ENCODE results near the gene DNAJA2.
A peak's percentile ranks its signal among the peaks of the same experiment; 100 is the strongest.

DNAJA2 gene

DNA sequence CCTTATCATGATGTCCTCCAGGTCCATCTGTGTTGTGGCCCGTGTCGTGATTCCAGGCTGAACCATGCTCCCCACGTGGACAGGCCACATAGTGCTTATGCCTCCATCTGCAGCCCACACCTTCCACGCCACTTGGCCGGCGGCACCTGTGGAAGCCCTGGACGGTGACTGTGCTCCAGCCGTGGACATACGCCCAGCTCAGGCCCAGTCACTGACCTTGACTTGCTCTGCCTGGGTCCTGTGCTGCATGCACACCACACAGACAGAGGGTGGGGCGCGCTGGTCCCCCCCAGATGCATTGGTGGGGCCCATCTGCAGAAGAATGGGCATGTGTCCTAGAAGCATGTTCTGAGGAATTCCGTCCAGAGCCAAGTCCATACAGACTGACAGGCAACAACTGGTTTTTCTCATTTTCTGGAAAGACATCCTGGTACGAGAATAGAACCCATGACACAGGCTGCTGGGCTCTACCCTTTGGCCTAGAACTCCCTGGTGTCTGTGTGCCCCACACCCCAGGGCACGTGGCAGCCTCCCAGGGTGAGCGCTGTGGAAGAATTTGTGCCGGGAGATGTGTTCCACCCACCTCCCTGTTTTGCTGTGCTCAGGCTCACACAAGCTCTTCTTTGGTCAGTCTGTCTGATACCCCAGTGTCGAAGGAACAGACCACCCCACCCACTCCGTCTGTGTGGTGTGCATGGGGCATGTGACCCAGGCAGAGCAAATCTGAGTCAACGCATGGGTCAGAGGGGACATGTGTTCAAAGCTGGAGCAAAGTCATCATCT is 49.8 kb downstream of the DNAJA2 start:
- no peak for DNase-seq (ENCODE audit: insufficient read length)
- no peak for TF ChIP-seq TAF1 (IDR thresholded peaks at IDR 0.05; ENCODE audit: borderline replicate concordance, low read depth, low read length)
- TF ChIP-seq POLR2AphosphoS5 (IDR thresholded peaks at IDR 0.05; ENCODE audit: low read depth, low read length), result no peak
- TF ChIP-seq POLR2A (IDR thresholded peaks at IDR 0.05; ENCODE audit: low read depth, low read length), result no peak
- no peak for FAIRE-seq

DNA sequence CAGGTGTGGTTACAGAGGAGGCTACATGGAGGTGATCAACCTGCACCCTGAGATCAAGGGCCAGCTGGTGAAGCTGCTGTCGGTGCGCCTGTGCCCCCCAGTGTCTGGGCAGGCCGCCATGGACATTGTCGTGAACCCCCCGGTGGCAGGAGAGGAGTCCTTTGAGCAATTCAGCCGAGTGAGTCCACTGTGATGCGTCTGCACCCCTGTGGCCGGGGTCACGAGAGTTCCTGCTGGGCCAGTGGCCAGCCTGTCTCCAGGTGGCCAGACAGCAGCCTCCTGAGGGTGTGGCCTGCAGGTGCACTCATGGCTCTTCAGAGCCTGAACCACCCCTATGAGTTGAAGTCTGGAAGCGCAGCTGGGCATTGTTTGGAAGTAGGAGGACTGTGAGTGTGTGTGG is 51.2 kb downstream of the DNAJA2 start:
- TF ChIP-seq TAF1 (IDR thresholded peaks at IDR 0.05; ENCODE audit: borderline replicate concordance, low read depth, low read length) (no peak), POLR2AphosphoS5 (IDR thresholded peaks at IDR 0.05; ENCODE audit: low read depth, low read length) (no peak), POLR2A (IDR thresholded peaks at IDR 0.05; ENCODE audit: low read depth, low read length) (no peak)
- no peak for DNase-seq (ENCODE audit: insufficient read length)
- no peak for FAIRE-seq

DNA sequence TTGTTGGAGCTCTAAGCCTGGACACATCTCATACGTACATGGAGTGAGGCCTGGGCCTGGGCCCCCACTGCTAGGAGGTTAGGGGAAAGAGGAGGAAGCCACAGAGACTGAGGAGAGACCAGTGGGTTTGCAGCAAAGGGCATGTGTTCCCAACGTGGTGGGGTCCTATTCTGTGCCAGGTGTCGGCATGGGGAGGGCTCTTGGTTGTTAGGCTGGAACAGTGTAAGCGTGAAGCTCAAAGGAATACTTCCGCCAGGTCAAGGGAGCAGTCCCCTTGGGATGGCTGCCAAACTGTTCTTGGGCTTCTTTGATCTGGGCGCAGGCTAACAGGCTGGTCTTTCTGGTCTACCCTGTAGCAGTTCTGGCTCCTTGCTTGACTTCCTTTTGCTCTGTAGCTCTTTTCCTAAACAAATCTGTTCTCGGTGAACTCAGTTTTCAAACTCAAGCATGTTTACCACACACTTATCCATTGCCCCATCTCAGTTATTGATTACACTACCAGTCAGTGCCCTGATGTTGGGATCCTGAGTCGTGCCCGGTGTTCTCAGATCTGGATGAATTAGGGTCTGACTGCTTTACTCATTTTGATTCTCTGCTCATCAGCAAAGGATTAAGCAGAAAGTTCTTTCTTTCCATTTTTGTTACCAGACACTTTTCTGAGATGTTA is 52.9 kb downstream of the DNAJA2 start:
- DNase-seq (ENCODE audit: insufficient read length), result no peak
- TF ChIP-seq POLR2AphosphoS5 (IDR thresholded peaks at IDR 0.05; ENCODE audit: low read depth, low read length) (no peak), POLR2A (IDR thresholded peaks at IDR 0.05; ENCODE audit: low read depth, low read length) (no peak), TAF1 (IDR thresholded peaks at IDR 0.05; ENCODE audit: borderline replicate concordance, low read depth, low read length) (no peak)
- FAIRE-seq, result no peak

DNA sequence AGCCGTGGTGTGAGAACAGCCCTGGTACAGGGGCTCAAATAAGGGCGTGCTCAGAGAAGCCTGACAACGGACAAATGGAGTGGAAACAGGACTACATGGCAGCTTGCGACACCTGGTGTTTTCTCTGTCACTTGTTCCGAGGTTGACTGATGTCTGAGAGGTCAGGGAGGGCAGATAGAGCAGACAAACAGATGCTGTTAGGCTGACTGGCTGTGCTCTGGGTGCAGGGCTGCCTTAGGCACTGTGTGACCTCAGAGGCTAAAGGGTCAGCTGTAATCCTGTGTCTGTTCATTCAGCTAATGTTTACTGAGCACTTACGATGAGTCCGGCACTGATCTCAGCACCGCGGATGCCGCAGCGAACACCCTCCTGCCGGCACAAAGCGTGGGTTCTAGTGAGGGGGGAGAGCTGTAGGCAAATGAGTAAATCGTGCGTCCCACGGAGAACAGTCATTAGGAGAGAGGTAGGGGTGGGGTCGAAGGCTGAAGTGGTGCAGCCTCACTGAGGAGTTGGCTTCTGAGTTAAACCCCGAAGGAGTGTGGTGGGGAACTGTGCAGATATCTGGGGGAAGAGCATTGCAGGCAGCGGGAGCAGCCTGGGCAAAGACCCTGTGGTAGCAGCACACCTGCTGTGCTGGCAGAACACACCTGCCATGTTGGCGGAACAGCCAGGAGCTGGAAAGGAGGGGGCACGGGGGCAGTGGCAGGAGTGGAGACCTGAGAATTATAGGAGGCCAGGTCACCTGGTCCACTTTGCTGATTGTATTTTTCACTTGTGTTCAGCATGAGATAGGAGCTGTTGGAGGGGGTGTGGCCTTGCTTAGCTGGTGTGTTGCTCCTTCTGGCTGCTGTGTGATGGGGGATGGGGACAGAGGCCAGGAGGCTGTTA is 54.3 kb downstream of the DNAJA2 start:
- FAIRE-seq (peak; percentile 93), DNase-seq (ENCODE audit: insufficient read length) (peak; percentile 74)
- TF ChIP-seq POLR2A (IDR thresholded peaks at IDR 0.05; ENCODE audit: low read depth, low read length) (no peak), TAF1 (IDR thresholded peaks at IDR 0.05; ENCODE audit: borderline replicate concordance, low read depth, low read length) (no peak), POLR2AphosphoS5 (IDR thresholded peaks at IDR 0.05; ENCODE audit: low read depth, low read length) (no peak)

DNA sequence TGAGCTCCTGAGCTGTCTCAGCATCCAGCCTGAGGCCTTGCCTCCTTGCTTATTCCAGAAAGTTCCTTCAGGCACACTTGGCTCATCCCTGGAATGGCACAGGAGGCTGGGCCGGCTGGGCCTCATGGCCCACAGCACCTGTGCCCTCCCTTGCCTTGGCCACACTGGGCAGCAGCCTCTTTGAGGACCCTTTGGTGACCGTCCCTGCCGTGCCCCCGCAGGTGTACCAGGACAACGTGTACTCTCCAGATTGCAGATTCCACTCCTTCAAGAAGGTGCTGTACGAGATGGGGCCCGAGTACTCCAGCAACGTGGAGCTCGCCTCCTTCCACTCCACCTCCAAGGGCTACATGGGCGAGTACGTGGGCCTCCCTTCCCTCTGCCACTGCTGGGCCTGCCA is 55.1 kb downstream of the DNAJA2 start:
- no peak for TF ChIP-seq TAF1 (IDR thresholded peaks at IDR 0.05; ENCODE audit: borderline replicate concordance, low read depth, low read length)
- no peak for TF ChIP-seq POLR2AphosphoS5 (IDR thresholded peaks at IDR 0.05; ENCODE audit: low read depth, low read length)
- TF ChIP-seq POLR2A (IDR thresholded peaks at IDR 0.05; ENCODE audit: low read depth, low read length), result no peak
- peak; percentile 17 for FAIRE-seq

DNA sequence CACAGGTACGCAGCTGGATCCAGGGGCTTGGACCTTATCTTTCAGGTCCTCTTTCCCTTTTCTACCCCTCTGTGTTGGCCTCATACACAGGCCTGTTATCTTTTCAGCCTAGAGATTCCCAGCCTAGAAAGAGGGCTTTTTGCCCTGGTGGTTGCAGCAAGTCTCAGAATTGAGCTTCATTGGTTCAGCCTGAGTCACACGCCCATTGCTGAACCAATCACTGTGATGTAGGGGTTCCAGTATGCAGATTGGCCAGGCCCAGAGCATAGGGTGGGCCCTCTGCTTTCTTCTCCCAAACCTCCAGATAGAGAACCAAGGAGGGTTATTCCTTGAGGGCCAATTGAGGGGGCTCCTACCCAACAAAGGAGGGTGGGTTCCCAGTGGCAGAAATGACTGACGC is 56.5 kb downstream of the DNAJA2 start:
- peak; percentile 54 for FAIRE-seq
- TF ChIP-seq POLR2A (IDR thresholded peaks at IDR 0.05; ENCODE audit: low read depth, low read length), result no peak
- no peak for TF ChIP-seq TAF1 (IDR thresholded peaks at IDR 0.05; ENCODE audit: borderline replicate concordance, low read depth, low read length)
- no peak for TF ChIP-seq POLR2AphosphoS5 (IDR thresholded peaks at IDR 0.05; ENCODE audit: low read depth, low read length)
- DNase-seq (ENCODE audit: insufficient read length), result no peak

More for the DNA sequence above, 55.1 kb downstream of the DNAJA2 start:
- DNase-seq (ENCODE audit: insufficient read length), result no peak

DNA sequence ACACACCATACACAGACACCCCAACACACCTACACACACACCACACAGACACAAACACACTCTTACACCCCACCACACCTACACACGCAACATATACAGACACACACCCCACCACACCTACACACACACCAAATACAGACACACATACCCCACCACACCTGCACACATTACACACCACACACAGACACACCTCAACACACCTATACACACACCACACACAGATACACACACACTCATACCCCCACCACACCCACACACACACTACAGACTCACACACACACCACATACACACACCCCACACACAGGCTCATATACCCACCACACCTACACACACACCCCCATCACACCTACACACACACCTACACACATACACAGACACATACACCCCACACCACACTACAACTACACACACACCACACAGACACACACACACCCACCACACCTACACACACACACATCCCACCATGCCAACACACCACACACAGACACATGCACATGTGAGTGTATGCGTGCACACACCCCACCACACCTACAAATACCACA is 57.9 kb downstream of the DNAJA2 start:
- FAIRE-seq, result peak; percentile 48
- DNase-seq (ENCODE audit: insufficient read length), result no peak
- TF ChIP-seq POLR2AphosphoS5 (IDR thresholded peaks at IDR 0.05; ENCODE audit: low read depth, low read length), result no peak
- no peak for TF ChIP-seq POLR2A (IDR thresholded peaks at IDR 0.05; ENCODE audit: low read depth, low read length)
- no peak for TF ChIP-seq TAF1 (IDR thresholded peaks at IDR 0.05; ENCODE audit: borderline replicate concordance, low read depth, low read length)

DNA sequence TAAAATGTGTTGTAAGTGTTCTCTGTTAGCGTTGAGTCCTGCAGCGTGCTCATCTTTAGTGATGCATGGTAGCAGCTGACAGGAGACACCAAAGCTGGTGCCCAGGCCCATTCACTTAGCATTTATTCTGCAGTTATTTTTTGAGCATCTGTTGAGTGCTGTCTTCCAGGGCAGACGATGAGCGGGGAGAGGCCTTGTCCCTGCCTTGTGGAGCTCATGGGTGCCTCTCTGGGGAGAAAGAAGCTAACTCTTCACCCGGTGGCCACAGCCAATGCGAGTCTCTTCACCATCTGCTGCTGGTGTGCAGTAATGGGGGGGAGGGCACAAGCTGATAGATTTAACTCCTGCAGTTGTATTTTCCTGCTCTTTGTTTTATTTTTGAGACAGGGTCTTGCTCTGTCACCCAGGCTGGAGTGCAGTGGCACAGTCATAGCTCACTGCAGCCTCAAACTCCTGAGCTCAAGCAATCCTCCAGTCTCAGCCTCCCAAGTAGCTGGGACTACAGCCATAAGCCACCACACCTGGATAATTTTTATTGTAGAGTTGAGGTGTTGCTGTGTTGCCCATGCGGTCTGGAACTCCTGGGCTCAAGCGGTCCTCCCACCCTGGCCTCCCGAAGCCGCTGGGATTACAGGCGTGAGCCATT is 58.8 kb downstream of the DNAJA2 start:
- FAIRE-seq (no peak), DNase-seq (ENCODE audit: insufficient read length) (no peak)
- no peak for TF ChIP-seq POLR2A (IDR thresholded peaks at IDR 0.05; ENCODE audit: low read depth, low read length)
- no peak for TF ChIP-seq TAF1 (IDR thresholded peaks at IDR 0.05; ENCODE audit: borderline replicate concordance, low read depth, low read length)
- TF ChIP-seq POLR2AphosphoS5 (IDR thresholded peaks at IDR 0.05; ENCODE audit: low read depth, low read length), result no peak

DNA sequence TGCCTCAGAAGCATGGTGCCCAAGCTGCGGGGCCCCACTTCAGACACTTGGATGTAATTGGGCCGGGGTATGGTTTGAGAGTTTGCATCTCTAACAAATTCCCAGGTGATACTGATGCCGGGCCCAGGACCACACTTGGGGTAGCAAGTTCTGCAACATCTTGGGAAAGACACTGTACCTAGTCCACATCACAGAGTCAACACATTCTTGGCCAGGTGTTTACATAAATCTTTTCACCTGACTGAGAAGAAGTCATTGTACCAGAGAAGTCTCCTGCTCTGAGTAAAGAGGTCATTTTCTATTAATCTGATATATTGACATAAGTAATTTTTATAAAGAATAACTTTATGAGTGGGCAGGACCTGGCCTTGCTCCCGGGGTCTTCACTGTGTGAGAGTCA is 61.8 kb downstream of the DNAJA2 start:
- TF ChIP-seq POLR2A (IDR thresholded peaks at IDR 0.05; ENCODE audit: low read depth, low read length), result no peak
- no peak for TF ChIP-seq TAF1 (IDR thresholded peaks at IDR 0.05; ENCODE audit: borderline replicate concordance, low read depth, low read length)
- DNase-seq (ENCODE audit: insufficient read length) (no peak), FAIRE-seq (no peak)

DNA sequence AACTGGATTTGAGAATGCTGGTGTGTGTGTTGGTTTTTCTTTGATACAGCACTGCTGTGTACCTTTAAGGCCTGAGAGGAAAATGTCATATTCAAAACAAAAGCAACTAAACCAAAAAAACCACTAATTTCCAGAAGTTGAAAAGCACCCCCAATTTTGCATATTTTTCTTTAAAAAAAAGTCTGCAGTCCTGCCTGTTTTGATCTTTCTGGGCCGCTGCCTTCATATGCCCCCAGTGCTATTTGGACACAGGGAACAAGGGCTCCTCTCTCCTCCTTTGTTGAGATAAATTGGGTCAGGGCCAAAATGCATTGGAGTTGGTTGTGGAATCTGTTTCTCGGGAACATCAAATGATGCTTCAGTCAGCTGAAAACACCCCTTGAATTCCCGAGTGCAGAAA is 62.4 kb downstream of the DNAJA2 start:
- no peak for TF ChIP-seq TAF1 (IDR thresholded peaks at IDR 0.05; ENCODE audit: borderline replicate concordance, low read depth, low read length)
- no peak for TF ChIP-seq POLR2A (IDR thresholded peaks at IDR 0.05; ENCODE audit: low read depth, low read length)
- no peak for TF ChIP-seq POLR2AphosphoS5 (IDR thresholded peaks at IDR 0.05; ENCODE audit: low read depth, low read length)
- DNase-seq (ENCODE audit: insufficient read length) (no peak), FAIRE-seq (peak; percentile 5)

Measured in GM12892 (cell line).